Medulla oblongata (tissue), 1 donor: ENCODE data around the gene CYB5R2.
A peak's percentile ranks its signal among the peaks of the same experiment; 100 is the strongest.
"Not testable (repeated sequence)": the region's sequence is repeated elsewhere in the genome, so short reads cannot be mapped to it uniquely, and the experiment has no call there.

ENCODE experiments used
- DNase-seq: peaks from one replicate; pipeline ENCODE4 v3.0.0-alpha.2; 2015; ENCODE audit errors: extremely low spot score

The CYB5R2 gene

DNA sequence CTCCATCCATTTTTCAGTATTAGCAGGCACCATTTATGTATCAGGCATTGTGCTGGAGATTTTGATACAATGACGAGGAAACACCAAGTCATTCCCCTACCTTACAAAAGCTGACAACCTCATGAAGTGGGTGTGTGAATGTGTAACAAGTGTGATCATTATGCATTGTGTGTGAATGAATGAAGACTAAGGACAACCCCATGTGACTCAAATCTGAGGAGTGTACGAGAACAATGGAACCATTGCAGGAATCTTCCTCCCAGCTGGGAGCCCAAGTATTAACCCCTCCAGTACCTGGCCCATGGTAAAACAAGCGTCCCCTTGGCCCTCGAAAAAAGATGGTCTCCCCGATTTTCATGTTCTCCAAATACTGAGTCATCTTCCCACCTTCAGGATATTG is 4.4 kb downstream of the CYB5R2 start:
- DNase-seq = peak; percentile 85

DNA sequence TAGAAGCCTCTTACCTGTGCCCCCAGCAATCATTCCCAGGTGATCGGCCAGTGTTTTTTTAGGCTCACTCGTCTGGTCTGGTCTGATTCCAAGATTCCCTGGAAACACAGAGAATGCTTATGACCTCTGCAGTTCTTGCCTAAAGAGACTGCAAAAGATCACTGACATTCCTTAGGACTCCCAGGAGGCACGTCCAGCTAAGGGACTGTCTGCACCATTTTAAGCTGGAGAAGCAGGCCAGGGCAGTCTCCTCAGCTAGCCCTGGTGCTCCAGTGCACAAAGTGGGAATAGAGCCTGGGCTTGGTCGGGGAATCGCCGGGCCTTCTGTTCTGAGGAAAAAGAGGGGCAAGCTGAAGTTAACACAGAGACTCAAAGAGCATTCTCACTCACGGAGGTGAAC is 4.8 kb downstream of the CYB5R2 start:
- no peak for DNase-seq

- DNase-seq = peak; percentile 49
Measured at GRCh38 chr11:7667460-7667859, 5.8 kb downstream of the CYB5R2 start.

GRCh38 chr11:7666292-7666866 is 6.9 kb downstream of the CYB5R2 start:
- no peak for DNase-seq

- peak; percentile 69 for DNase-seq
Measured at GRCh38 chr11:7665473-7666291, 7.6 kb downstream of the CYB5R2 start.

GRCh38 chr11:7664867-7665266 is 8.4 kb downstream of the CYB5R2 start:
- DNase-seq = no peak

GRCh38 chr11:7663531-7663930 is 9.8 kb downstream of the CYB5R2 start:
- DNase-seq = not testable (repeated sequence)

GRCh38 chr11:7657306-7658025 is 15.8 kb downstream of the CYB5R2 start:
- peak; percentile 89 for DNase-seq

GRCh38 chr11:7656704-7657103 is 16.6 kb downstream of the CYB5R2 start:
- no peak for DNase-seq

GRCh38 chr11:7655253-7656217 is 17.8 kb downstream of the CYB5R2 start:
- no peak for DNase-seq

DNA sequence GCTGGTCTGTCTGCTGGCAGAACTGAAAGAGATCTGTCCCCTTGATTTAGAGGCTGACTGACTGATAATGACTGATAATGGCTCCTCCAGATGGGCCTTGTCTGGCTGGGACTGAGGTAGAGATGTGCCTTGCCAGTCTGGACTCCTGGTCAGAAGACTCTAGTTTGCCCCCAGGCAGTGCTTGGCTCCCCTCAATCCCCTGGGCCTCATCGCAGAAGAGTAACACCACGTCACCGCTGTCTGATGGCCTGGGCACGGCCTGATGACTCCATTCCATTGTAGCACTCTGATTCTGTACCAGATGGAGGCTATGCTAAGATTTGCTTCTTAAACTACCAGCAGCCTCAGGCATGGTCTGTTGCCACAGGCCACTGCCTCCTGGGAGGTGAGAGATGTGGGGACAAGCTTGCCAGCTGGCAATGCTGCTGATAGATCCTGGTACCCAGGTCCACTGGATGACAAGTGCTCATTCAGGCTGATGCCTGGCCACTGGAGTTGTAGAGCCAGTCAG is 19.1 kb downstream of the CYB5R2 start:
- peak; percentile 55 for DNase-seq

DNA sequence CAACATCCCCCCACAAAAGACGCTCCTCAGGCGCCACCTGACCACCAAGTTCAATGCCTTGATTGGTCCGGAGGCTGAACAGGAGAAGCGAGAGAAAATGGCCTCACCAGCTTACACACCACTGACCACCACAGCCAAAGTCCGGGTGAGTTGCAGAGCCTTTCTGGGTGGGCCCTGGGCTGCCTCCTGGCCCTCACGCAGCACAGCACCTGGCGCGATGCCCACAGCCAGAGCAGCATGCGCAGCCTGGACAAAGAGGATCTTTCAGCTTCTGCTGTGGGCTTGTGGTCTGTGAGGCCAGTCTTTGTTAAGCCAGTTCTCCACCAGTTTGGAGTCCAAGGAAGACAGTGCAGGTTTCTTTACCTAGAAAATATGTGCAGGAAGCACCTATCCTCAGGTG is 21.6 kb downstream of the CYB5R2 start:
- peak; percentile 86 for DNase-seq

- peak; percentile 75 for DNase-seq
Measured at GRCh38 chr11:7651140-7651551, 22.2 kb downstream of the CYB5R2 start.

DNA sequence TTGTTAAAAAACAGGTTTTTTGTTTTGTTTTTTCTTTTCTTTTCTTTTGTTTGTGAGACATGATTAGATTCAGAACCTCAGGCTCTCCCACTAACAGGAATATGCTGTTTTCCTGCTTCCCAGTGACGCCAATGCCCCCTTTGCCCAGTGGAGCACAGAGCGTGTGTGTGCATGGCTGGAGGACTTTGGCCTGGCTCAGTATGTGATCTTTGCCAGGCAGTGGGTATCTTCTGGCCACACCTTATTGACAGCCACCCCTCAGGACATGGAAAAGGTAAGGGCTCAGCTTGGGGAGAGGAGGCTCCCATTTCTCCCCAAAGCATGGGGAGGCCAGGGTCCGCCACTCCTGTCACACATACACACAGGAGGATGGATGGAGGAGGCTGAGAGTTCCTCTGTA is 25.0 kb downstream of the CYB5R2 start:
- no peak for DNase-seq

GRCh38 chr11:7646866-7647265 is 26.4 kb downstream of the CYB5R2 start:
- no peak for DNase-seq

DNA sequence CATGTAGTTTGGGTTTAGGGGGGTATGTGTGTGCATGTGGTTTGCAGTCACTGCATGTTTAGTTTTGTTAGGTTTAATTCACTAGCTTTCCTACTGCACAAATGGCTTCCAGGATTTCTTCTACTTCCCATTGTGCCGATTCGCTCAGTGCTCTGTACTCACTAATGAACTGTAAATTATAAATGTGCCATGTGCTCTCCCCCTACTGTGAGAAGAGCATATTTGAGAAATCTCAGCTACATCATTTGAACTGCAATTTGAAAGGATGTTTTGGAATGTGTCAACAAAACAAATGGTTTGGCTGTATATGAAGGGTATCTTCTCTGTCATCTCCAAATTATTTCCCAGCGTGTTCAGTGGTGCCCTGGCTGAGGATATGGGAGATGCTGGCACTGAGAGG is 28.1 kb downstream of the CYB5R2 start:
- DNase-seq = no peak

DNA sequence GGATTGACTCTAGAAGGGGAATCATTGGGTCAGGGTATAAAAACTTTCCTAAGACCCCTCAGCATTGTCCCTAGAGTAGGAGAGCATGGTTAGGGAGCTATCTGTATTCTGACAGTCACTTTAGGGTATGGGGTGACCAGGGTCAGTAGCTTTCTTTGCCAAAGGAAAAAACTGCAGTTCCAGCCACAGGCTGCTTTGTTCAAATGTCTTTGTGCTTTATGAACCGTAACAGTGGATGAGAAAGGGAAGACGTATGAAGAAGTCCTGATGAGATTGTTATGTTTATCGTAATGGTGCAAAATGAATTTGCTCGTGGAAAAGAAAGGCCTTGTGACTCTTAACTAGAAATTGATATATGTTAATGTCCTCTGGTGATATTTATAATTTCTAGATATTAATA is 30.0 kb downstream of the CYB5R2 start:
- no peak for DNase-seq

GRCh38 chr11:7642747-7643146 is 30.6 kb downstream of the CYB5R2 start:
- DNase-seq = no peak

GRCh38 chr11:7640816-7641215 is 32.5 kb downstream of the CYB5R2 start:
- DNase-seq = no peak

DNA sequence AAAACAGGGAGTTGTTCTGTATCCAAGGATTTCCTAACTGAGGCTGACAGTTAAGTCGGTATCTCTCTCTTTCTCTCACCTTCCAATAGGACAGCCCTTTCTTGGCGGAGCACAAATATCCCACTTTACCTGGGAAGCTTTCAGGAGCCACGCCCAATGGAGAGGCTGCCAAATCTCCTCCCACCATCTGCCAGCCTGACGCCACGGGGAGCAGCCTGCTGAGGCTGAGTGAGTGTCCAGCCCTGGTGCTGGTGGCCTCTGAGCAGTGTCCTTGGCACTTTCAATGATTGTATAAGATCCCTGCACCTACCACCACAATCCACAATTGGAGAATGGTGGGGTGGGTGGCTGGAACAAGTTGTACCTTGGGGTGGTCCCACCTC is 33.7 kb downstream of the CYB5R2 start:
- DNase-seq = no peak
